ENCODE data around the gene TTC34. TPM values are rescaled to one million over a fixed set of nuclear protein-coding genes. Genes with fewer than 3 reads are reported as not detected.

Gene TTC34
- total RNA-seq, 1 donor from 2014 or later = 0.10 TPM

GRCh38 chr1:2603521-2604155 is 197.9 kb downstream of the TTC34 start:
- no peak for DNase-seq

- DNase-seq = no peak
These were observed 198.5 kb downstream of the TTC34 start for GRCh38 chr1:2602866-2603520.

- no peak for DNase-seq
These were observed 199.1 kb downstream of the TTC34 start for GRCh38 chr1:2602311-2602835.

GRCh38 chr1:2601721-2602303 is 199.7 kb downstream of the TTC34 start:
- DNase-seq = no peak

GRCh38 chr1:2598329-2598931 is 203.1 kb downstream of the TTC34 start:
- no peak for DNase-seq

GRCh38 chr1:2597441-2598328 is 203.8 kb downstream of the TTC34 start:
- no peak for DNase-seq

GRCh38 chr1:2596530-2597333 is 204.8 kb downstream of the TTC34 start:
- no peak for DNase-seq

- DNase-seq = no peak
These were observed 205.5 kb downstream of the TTC34 start for GRCh38 chr1:2595812-2596529.

GRCh38 chr1:2595261-2595811 is 206.2 kb downstream of the TTC34 start:
- no peak for DNase-seq

GRCh38 chr1:2594641-2595131 is 206.8 kb downstream of the TTC34 start:
- no peak for DNase-seq

- DNase-seq = peak; percentile 49
These were observed 207.4 kb downstream of the TTC34 start for GRCh38 chr1:2594001-2594640.

- DNase-seq = no peak
These were observed 208.1 kb downstream of the TTC34 start for GRCh38 chr1:2593251-2593878.

- DNase-seq = no peak
These were observed 208.8 kb downstream of the TTC34 start for GRCh38 chr1:2592672-2593071.

GRCh38 chr1:2591581-2592261 is 209.8 kb downstream of the TTC34 start:
- DNase-seq = no peak

GRCh38 chr1:2591233-2591580 is 210.3 kb downstream of the TTC34 start:
- no peak for DNase-seq

- no peak for DNase-seq
These were observed 211.0 kb downstream of the TTC34 start for GRCh38 chr1:2590233-2591141.

Measured in tongue (tissue), 2 donors.